ENCODE results near the gene AMBRA1.
"Not testable (repeated sequence)": the region's sequence is repeated elsewhere in the genome, so short reads cannot be mapped to it uniquely, and the experiment has no call there.

Gene AMBRA1

GRCh38 chr11:46528445-46529094 is 65.3 kb downstream of the AMBRA1 start:
- no peak for DNase-seq

- DNase-seq = no peak
These were observed 66.2 kb downstream of the AMBRA1 start for GRCh38 chr11:46527591-46528130.

GRCh38 chr11:46526216-46527215 is 67.3 kb downstream of the AMBRA1 start:
- DNase-seq = no peak

GRCh38 chr11:46524201-46524770 is 69.5 kb downstream of the AMBRA1 start:
- DNase-seq = no peak

- DNase-seq = no peak
These were observed 70.5 kb downstream of the AMBRA1 start for GRCh38 chr11:46523290-46523689.

- DNase-seq = no peak
These were observed 71.0 kb downstream of the AMBRA1 start for GRCh38 chr11:46522682-46523281.

- DNase-seq = peak; percentile 53
These were observed 71.7 kb downstream of the AMBRA1 start for GRCh38 chr11:46521961-46522681.

GRCh38 chr11:46520971-46521745 is 72.7 kb downstream of the AMBRA1 start:
- DNase-seq = peak; percentile 40

- DNase-seq = no peak
These were observed 74.5 kb downstream of the AMBRA1 start for GRCh38 chr11:46519351-46519750.

GRCh38 chr11:46518928-46519327 is 74.9 kb downstream of the AMBRA1 start:
- DNase-seq = not testable (repeated sequence)

- DNase-seq = no peak
These were observed 79.5 kb downstream of the AMBRA1 start for GRCh38 chr11:46514370-46514769.

GRCh38 chr11:46513934-46514342 is 79.9 kb downstream of the AMBRA1 start:
- peak; percentile 32 for DNase-seq

- no peak for DNase-seq
These were observed 81.5 kb downstream of the AMBRA1 start for GRCh38 chr11:46512261-46512881.

- DNase-seq = no peak
These were observed 82.5 kb downstream of the AMBRA1 start for GRCh38 chr11:46511342-46511741.

- no peak for DNase-seq
These were observed 85.5 kb downstream of the AMBRA1 start for GRCh38 chr11:46508360-46508759.

GRCh38 chr11:46506483-46506791 is 87.4 kb downstream of the AMBRA1 start:
- no peak for DNase-seq

GRCh38 chr11:46505741-46506482 is 87.9 kb downstream of the AMBRA1 start:
- DNase-seq = no peak

- no peak for DNase-seq
These were observed 88.8 kb downstream of the AMBRA1 start for GRCh38 chr11:46504817-46505613.

- DNase-seq = no peak
These were observed 94.0 kb downstream of the AMBRA1 start for GRCh38 chr11:46499821-46500220.
